Small intestine (tissue), 7 donors: ENCODE data around the gene PTRH1. TPM values are rescaled to one million over a fixed set of nuclear protein-coding genes. Genes with fewer than 3 reads are reported as not detected.

Source experiments
- DNase-seq, 2 donors: peaks; one replicate each; pipeline versions ENCODE4 v3.0.0 to v3.0.0-alpha.2; 2013
- FAIRE-seq: peaks from 2 replicates; lab custom pipeline; 2012; peaks lifted over from hg19 to GRCh38; lab: Jason Lieb, UNC
- H3K27ac ChIP-seq, 3 donors: one replicate each; pipeline ENCODE4 v1.5.1; 2013; ENCODE audit warnings: low read length in 2 of 3, mild to moderate bottlenecking in 2 of 3, control low read depth in 1 of 3, inconsistent platforms in 1 of 3, low read depth in 1 of 3, moderate library complexity in 1 of 3
- H3K27me3 ChIP-seq, 3 donors: one replicate each; pipeline ENCODE4 v1.6.1; 2013; ENCODE audit warnings: low read length in 3 of 3, inconsistent platforms in 1 of 3; ENCODE audit not compliant: control insufficient read depth in 3 of 3, insufficient read depth in 3 of 3
- H3K36me3 ChIP-seq, 3 donors: one replicate each; pipeline ENCODE4 v1.6.1; 2013; ENCODE audit warnings: low read length in 3 of 3, inconsistent platforms in 1 of 3, low read depth in 1 of 3, mild to moderate bottlenecking in 1 of 3, moderate library complexity in 1 of 3; ENCODE audit not compliant: control insufficient read depth in 3 of 3, insufficient read depth in 2 of 3
- H3K4me1 ChIP-seq, 3 donors: one replicate each; pipeline ENCODE4 v1.6.1; 2013; ENCODE audit warnings: low read length in 2 of 3, inconsistent platforms in 1 of 3, low read depth in 1 of 3, mild to moderate bottlenecking in 1 of 3, moderate library complexity in 1 of 3; ENCODE audit not compliant: control insufficient read depth in 3 of 3, insufficient read depth in 2 of 3
- H3K4me3 ChIP-seq, 3 donors: one replicate each; pipeline ENCODE4 v1.5.1; 2013; ENCODE audit warnings: low read length in 3 of 3, control low read depth in 1 of 3, inconsistent platforms in 1 of 3, low read depth in 1 of 3, mild to moderate bottlenecking in 1 of 3, moderate library complexity in 1 of 3
- H3K9me3 ChIP-seq, 2 donors: one replicate each; pipeline ENCODE4 v1.6.1; 2013; ENCODE audit warnings: low read depth in 1 of 2, low read length in 1 of 2; ENCODE audit not compliant: control insufficient read depth in 2 of 2, insufficient read depth in 1 of 2
- WGBS, 3 donors: extraction: QIAGEN DNeasy Blood & Tissue Kit; methylation state at CpG; one replicate each; pipeline ENCODE4 v1.1.7; 2013; 5-methylcytosine and 5-hydroxymethylcytosine counted together
- polyA plus RNA-seq, 4 donors: library from polyadenylated mRNA; stranded (reverse) in 3 of 4; unstranded in 1 of 4; fragments of 200-250 nt in 3 of 4; fragments of 120-200 nt in 1 of 4; gene quantifications; one replicate each; pipeline versions ENCODE4 v1.2.1 to v1.2.3, GENCODE V29; 2013
- donor health status: healthy with polysubstance abuse.
- donor health status: control.
- donor health status: control.
- donor health status: Bipolar disorder and iron deficiency.
- donor health status: healthy.

The PTRH1 gene
- polyA plus RNA-seq, 4 donors: 3.4 to 16.8 (median 10.9) TPM

DNA sequence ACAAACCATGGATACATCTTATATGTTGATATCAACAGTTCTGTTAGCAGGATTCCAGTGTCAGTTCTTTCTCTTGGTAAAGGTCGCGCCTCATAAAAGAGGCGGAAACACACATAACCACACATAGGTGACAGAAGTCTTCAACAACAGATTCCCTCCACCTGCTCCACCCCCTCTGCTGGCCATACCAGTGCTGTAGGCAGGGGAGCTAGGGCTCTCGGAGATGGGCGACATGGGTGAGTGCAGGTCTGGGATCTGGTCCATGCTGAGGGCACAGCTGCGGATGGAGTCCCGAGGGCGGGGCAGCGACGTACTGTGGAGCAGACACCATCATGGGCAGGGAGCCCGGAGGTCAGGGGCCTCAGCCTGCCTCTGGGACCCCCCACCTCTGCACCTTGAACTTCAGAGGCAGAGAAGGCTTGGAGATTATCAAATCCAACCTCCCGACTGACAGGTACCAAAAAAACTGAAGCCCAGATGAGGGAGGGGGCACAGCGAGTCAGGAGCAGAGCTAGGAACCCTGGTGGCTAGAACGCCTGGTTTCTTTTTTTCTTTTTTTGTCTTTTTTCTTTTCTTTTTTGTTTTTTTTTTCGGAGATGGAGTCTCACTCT is 31.6 kb upstream of the PTRH1 start:
- Histone ChIP-seq H3K4me1 (peaks cover 0 to 4% (median 0%) of the 10 kb centered on the region in 3 donors), H3K36me3 (peaks cover 0 to 14% (median 0%) of the 10 kb centered on the region in 3 donors), H3K27ac (no peak overlapping the region), H3K9me3 (no peaks in the 10 kb centered on the region), H3K4me3 (no peak overlapping the region), H3K27me3 (peaks cover 0 to 43% (median 0%) of the 10 kb centered on the region in 3 donors)
- DNase-seq (no peak), FAIRE-seq (no peak)
- 52 to 68% (median 63%) methylated on average over 15 of the region's 15 CpGs for WGBS, 3 donors

DNA sequence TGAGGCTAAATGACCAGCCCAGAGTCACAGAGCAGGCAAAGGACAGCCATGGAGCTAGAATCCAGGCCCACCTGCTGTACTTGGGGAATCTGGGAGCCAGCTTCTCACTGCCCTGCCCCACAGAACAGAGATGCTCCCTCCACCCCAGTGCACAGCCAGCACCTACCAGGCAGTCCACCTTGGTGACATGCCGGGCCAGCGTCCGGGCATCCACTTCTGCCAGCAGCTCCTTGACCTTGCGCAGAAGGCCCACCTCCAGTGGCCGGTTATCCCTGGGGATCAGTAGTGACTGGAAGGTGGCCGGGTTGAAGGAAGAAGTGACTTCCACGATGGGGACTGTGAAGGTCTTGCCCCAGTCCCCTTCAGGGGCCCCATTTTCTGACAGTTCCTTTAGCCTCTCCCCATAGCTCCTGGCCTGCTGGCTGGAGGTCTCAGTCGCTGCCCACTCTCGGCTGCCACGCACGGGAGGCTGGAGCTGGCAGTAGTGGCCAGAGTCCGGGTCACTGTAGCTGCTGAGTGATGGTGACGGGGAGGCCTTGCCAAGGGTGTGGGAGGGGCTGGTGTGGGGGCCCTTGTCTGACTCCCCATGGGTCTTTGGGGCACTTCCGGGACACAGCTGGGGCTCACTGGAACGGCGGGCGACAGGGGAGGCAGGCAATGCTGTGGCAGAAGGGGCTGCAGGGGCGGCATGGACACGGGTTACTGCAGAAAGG is 29.1 kb upstream of the PTRH1 start:
- Histone ChIP-seq H3K27ac (no peak overlapping the region), H3K4me1 (peaks cover 0 to 4% (median 0%) of the 10 kb centered on the region in 3 donors), H3K9me3 (no peaks in the 10 kb centered on the region), H3K27me3 (peaks cover 0 to 49% (median 0%) of the 10 kb centered on the region in 3 donors), H3K36me3 (peaks cover 0 to 18% (median 0%) of the 10 kb centered on the region in 3 donors), H3K4me3 (no peak overlapping the region)
- no peak for FAIRE-seq
- DNase-seq: no peak
- WGBS, 3 donors: 87 to 92% (median 88%) methylated on average over 19 of the region's 19 CpGs

DNA sequence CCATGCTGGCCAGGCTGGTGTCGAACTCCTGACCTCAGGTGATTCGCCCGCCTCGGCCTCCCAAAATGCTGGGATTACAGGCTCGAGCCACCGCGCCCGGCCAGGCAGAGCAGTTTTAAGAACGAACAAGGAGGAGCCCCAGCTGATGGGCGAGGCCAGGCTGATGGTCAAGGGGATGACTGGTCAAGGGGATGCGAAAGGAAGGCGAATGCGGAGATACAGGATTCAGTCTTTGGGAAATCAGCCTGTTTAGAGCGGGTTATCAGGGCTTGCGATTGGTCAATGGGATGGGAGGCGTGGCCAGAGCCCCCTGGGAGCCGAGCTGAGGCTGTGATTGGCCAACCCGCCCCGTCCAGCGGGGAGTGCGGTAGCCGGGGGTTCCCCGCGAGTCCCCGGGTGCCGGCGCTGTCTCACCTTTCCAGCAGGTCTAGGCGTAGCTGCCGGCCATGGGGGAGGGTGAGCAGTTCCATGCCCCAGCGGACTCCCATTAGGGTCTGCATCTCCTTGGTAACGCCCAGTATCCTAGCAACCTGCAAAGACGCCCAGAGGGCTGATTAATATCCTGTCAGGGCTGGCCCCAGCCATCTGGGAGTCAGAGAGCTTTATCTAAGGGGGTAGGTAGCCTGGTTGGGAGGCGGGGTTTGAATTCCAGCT is 27.1 kb upstream of the PTRH1 start:
- Histone ChIP-seq H3K4me3 (no peak overlapping the region), H3K27ac (peak overlapping the region in 1 of 3 donors; percentile 11), H3K27me3 (peaks cover 0 to 47% (median 0%) of the 10 kb centered on the region in 3 donors), H3K36me3 (peaks cover 0 to 20% (median 0%) of the 10 kb centered on the region in 3 donors), H3K4me1 (peaks cover 0 to 4% (median 0%) of the 10 kb centered on the region in 3 donors), H3K9me3 (no peaks in the 10 kb centered on the region)
- no peak for FAIRE-seq
- WGBS, 3 donors: 22 to 55% (median 36%) methylated on average over 28 to 33 of the region's 33 CpGs
- DNase-seq: peak; percentile 22 to 48

DNA sequence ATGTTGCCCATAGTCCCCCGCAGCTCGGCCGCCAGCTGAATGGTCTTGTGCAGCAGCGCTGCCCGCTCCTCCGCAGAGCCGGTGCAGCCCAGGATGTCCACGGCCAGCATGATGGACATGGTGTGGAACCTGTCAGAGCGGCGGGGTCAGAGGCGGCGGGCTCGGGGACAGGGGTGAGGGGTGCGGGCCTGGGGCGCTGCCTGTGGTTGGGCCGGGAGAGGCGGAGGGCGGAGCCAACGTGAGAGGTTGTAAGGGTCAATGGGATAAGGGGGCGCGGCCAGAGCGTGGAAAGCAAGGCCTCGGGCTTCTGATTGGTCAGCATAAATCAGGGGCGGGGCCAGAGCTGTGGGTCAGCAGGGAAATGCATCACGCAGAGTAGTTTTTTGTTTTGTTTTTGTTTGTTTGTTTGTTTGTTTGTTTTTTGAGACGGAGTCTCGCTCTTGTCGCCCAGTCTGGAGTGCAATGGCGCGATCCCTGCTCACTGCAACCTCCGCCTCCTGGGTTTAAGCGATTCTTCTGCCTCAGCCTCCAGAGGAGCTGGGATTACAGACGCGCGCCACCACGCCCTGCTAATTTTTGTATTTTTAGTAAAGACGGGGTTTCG is 26.5 kb upstream of the PTRH1 start:
- Histone ChIP-seq H3K27me3 (peaks cover 0 to 47% (median 0%) of the 10 kb centered on the region in 3 donors), H3K9me3 (no peaks in the 10 kb centered on the region), H3K4me3 (no peak overlapping the region), H3K27ac (peak overlapping the region in 1 of 3 donors; percentile 11), H3K36me3 (peaks cover 0 to 20% (median 0%) of the 10 kb centered on the region in 3 donors), H3K4me1 (peaks cover 0 to 4% (median 0%) of the 10 kb centered on the region in 3 donors)
- FAIRE-seq: no peak
- DNase-seq: peak; percentile 53 to 65
- WGBS, 3 donors: 24 to 62% (median 46%) methylated on average over 37 to 38 of the region's 38 CpGs

DNA sequence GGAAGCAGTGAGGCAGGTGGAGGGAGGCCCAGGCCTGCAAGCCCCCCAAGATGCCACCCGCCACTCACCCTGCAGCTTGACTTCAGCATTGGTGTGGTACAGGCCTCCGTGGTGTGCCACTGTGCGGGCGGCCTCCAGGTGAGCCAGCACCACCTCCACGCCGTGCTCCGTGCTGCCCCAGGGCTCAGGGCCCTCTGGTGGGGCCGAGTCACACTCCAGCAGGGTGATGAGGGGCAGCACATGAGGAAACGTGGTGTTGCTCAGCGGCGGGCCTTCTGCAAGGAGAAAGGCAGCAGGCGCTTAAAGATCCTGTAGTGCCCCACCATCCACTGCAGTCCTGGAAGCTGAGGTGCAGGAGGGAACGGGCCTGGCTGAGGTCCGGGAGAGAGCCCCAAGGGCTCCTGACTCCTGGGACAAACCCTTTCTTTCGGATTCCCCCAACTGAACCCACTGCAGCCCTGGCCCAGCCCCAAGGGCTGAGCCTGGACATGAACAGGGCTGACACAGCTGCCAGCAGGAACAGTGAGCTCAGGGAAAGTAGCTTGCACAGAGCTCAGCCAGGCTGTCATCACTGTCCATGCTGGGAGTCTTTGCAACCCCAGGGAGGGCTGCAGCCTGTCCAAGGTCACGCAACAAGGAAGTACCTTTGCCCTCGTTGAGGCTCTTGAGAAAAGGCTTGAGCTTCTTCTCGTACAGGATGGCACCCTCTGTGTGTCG is 24.3 kb upstream of the PTRH1 start:
- 76 to 84% (median 82%) methylated on average over 19 of the region's 19 CpGs for WGBS, 3 donors
- Histone ChIP-seq H3K4me3 (no peak overlapping the region), H3K9me3 (no peaks in the 10 kb centered on the region), H3K4me1 (peaks cover 0 to 7% (median 0%) of the 10 kb centered on the region in 3 donors), H3K27me3 (peaks cover 0 to 41% (median 0%) of the 10 kb centered on the region in 3 donors), H3K36me3 (peaks cover 0 to 20% (median 0%) of the 10 kb centered on the region in 3 donors), H3K27ac (peak overlapping the region in 1 of 3 donors; percentile 48)
- FAIRE-seq (no peak), DNase-seq (no peak)

DNA sequence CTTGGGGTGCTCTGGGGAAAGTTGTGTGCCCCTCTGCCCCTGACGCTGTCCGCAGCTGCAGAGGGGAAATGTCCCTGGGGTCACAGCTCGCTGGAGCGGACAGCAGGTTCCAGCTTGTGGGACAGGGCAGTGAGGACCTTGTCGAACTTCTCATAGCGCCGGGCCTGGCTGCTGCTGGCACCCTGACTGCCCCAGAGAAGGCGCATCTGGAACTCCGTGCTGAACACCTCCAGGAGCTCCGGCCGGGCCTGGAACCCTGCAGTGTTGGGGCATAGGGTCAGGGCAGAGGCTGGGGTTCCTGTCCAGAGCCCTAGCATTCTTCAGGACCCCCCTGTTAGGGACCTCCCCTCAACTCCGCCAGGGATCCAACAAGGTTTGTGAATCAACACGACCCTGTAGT is 23.2 kb upstream of the PTRH1 start:
- H3K9me3 ChIP-seq: no peaks in the 10 kb centered on the region
- no peak for FAIRE-seq
- peaks cover 0 to 16% (median 0%) of the 10 kb centered on the region in 3 donors for H3K36me3 ChIP-seq
- WGBS, 3 donors: 83 to 91% (median 88%) methylated on average over 13 of the region's 13 CpGs
- no peak overlapping the region for H3K27ac ChIP-seq
- no peak for DNase-seq
- peaks cover 0 to 15% (median 0%) of the 10 kb centered on the region in 3 donors for H3K4me1 ChIP-seq
- H3K27me3 ChIP-seq: peaks cover 0 to 34% (median 0%) of the 10 kb centered on the region in 3 donors
- no peak overlapping the region for H3K4me3 ChIP-seq

DNA sequence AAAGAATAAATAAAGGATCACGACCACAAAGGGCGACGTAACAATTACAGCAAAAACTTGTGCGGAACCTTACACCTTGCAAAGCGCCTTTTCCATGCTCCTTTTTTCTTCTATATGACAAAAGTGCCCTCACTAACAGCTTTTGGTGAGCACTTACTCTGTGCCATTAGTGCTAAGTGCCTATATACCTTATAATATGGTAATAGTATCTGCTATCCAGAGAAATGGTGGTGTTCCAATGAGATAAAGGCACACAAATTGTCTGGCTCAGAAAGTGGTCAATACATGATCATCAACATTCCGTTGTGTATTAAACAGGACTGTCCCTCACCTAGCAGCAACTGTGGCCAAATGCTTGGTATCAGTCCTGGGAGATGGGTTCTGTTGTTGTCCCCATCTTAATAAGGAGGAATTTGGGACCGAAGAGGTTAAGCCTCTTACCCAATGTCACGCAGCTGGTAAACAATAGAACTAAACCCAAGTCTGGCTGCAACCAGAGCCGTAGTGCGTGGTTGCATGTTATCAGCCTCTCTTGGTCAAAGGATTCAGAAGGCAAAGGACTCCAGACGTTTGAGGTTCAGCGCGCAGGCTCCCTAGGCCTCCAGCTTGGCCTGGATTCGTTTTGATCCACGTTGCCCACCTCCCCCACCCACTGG is 20.2 kb upstream of the PTRH1 start:
- H3K4me3 ChIP-seq: no peak overlapping the region
- H3K9me3 ChIP-seq: no peaks in the 10 kb centered on the region
- peaks cover 0 to 10% (median 0%) of the 10 kb centered on the region in 3 donors for H3K4me1 ChIP-seq
- FAIRE-seq: no peak
- peaks cover 0 to 9% (median 0%) of the 10 kb centered on the region in 3 donors for H3K27me3 ChIP-seq
- H3K27ac ChIP-seq: peak overlapping the region in 2 of 3 donors; percentile 6 to 45
- DNase-seq: no peak
- H3K36me3 ChIP-seq: peaks cover 0 to 41% (median 0%) of the 10 kb centered on the region in 3 donors
- 18 to 29% (median 24%) methylated on average over 15 of the region's 15 CpGs for WGBS, 3 donors
